Vagina (tissue), 2 donors: Measurements from ENCODE around the gene PHPT1.

ENCODE experiments used
- CTCF ChIP-seq, 3 experiments: fragments of 450-650 bp in 2 of 3; fragments of 200-600 bp in 1 of 3; sonication (generic) in 1 of 3; IDR thresholded peaks; one replicate each; pipeline ENCODE4 v1.5.1; 2017 to 2019; ENCODE audit warnings: antibody characterized with exemption in 3 of 3, mild to moderate bottlenecking in 2 of 3, moderate library complexity in 2 of 3
- POLR2A ChIP-seq, 2 donors: fragments of 450-650 bp; IDR thresholded peaks; one replicate each; pipeline ENCODE4 v1.6.1; 2017; ENCODE audit warnings: antibody characterized with exemption in 2 of 2, mild to moderate bottlenecking in 2 of 2, moderate library complexity in 2 of 2
- POLR2AphosphoS5 ChIP-seq, 2 donors: sonication (generic); formaldehyde crosslinking; IDR thresholded peaks; one replicate each; pipeline ENCODE4 v1.9.0; 2017; ENCODE audit warnings: antibody characterized with exemption in 2 of 2, mild to moderate bottlenecking in 2 of 2, low read depth in 1 of 2; ENCODE audit not compliant: insufficient read depth in 1 of 2

GRCh38 chr9:136856079-136856476 is 6.9 kb downstream of the PHPT1 start:
- TF ChIP-seq CTCF (IDR thresholded peaks at IDR 0.05) = no peak
- no peak for TF ChIP-seq POLR2A (IDR thresholded peaks at IDR 0.05)
- no peak for TF ChIP-seq POLR2AphosphoS5 (IDR thresholded peaks at IDR 0.05; ENCODE audit: insufficient read depth in 1 of 2, low read depth in 1 of 2)
